ENCODE measurements around the gene FRRS1.

FRRS1 gene

DNA sequence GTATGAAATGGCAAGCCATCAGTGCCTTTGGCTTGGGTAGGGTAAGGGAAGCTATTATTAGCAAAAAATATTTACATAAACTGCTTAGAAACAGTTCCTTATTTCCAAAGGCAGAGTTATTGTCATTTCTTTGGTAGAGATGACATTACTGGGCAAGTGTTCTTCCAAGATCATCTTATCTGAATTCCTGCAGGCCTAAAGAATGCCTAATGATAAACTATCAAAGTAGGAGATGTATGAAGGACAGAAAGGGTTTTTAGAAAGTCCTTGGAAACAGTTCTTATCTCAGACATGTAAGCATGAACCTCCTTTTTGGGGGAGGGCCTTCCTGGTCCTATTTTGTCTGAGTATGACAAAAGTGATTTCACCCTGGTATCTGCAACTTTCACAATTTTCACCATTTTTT, 5.1 kb upstream of the FRRS1 start:
- H3K27ac ChIP-seq (ENCODE audit: low read depth, low read length): no peak overlapping the region
- H4K20me1 ChIP-seq (ENCODE audit: low read depth, low read length): no peaks in the 10 kb centered on the region
- no peaks in the 10 kb centered on the region for H3K9me3 ChIP-seq (ENCODE audit: insufficient read depth, low read length)
- H3K9ac ChIP-seq (ENCODE audit: low read length): no peak overlapping the region
- no peaks in the 10 kb centered on the region for H3F3A ChIP-seq (ENCODE audit: insufficient read depth)
- H3K4me2 ChIP-seq (ENCODE audit: low read depth, low read length, poor library complexity, severe bottlenecking): no peak overlapping the region
- TF ChIP-seq EZH2phosphoT487 (conservative IDR thresholded peaks at IDR 0.05; ENCODE audit: low read length): no peak
- TF ChIP-seq, protein P1, sequence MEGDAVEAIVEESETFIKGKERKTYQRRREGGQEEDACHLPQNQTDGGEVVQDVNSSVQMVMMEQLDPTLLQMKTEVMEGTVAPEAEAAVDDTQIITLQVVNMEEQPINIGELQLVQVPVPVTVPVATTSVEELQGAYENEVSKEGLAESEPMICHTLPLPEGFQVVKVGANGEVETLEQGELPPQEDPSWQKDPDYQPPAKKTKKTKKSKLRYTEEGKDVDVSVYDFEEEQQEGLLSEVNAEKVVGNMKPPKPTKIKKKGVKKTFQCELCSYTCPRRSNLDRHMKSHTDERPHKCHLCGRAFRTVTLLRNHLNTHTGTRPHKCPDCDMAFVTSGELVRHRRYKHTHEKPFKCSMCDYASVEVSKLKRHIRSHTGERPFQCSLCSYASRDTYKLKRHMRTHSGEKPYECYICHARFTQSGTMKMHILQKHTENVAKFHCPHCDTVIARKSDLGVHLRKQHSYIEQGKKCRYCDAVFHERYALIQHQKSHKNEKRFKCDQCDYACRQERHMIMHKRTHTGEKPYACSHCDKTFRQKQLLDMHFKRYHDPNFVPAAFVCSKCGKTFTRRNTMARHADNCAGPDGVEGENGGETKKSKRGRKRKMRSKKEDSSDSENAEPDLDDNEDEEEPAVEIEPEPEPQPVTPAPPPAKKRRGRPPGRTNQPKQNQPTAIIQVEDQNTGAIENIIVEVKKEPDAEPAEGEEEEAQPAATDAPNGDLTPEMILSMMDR (IDR thresholded peaks at IDR 0.05; ENCODE audit: insufficient read depth, low read length, poor library complexity, severe bottlenecking): no peak
- no peak overlapping the region for H3K4me3 ChIP-seq (ENCODE audit: insufficient read depth, low read length, poor library complexity, severe bottlenecking)
- H2AFZ ChIP-seq (ENCODE audit: low read depth, low read length, severe bottlenecking): no peak overlapping the region
- no peaks in the 10 kb centered on the region for H3K36me3 ChIP-seq (ENCODE audit: low read length)
- no peaks in the 10 kb centered on the region for H3K27me3 ChIP-seq (ENCODE audit: low read length)
- no peaks in the 10 kb centered on the region for H3K79me2 ChIP-seq (ENCODE audit: insufficient read depth, low read length)
- no peaks in the 10 kb centered on the region for H3K9me2 ChIP-seq (replicated peaks; ENCODE audit: insufficient read depth, low read length)

DNA sequence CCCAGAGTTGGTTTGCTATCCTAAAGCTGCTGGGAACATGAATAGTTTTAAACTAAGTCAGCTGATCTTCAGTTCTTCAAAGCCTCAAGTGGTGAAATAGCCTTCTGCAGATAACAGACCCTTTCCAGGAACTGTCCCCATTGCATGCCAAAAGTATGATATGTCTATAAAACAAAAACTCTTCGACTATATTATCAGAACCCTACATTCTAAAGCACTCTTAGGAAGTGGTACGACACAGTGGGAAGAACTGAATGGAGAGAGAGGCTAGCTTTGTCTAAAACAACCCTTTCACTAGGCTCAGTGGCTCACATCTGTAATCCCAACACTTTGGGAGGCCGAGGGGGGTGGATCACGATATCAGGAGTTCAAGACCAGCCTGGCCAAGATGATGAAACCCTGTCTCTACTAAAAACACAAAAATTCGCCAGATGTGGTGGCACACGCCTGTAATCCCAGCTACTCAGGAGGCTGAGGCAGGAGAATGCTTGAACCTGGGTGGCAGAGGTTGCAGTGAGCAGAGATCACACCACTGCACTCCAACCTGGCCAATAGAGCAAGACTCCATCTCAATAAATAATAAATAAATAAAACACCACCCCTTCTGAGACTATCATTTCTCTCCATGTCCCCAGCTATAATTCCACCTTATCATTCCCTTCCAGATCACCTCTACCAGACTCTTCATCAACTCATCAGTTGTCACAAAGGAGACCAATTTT, 2.2 kb upstream of the FRRS1 start:
- Histone ChIP-seq H3K36me3 (ENCODE audit: low read length) (no peaks in the 10 kb centered on the region), H2AFZ (ENCODE audit: low read depth, low read length, severe bottlenecking) (no peak overlapping the region), H3K27ac (ENCODE audit: low read depth, low read length) (no peak overlapping the region), H3K9ac (ENCODE audit: low read length) (no peak overlapping the region), H4K20me1 (ENCODE audit: low read depth, low read length) (no peaks in the 10 kb centered on the region), H3K9me2 (replicated peaks; ENCODE audit: insufficient read depth, low read length) (no peaks in the 10 kb centered on the region), H3K79me2 (ENCODE audit: insufficient read depth, low read length) (no peaks in the 10 kb centered on the region; the same call in 1 of the 2 replicates), H3K27me3 (ENCODE audit: low read length) (no peaks in the 10 kb centered on the region), H3K9me3 (ENCODE audit: insufficient read depth, low read length) (no peaks in the 10 kb centered on the region), H3K4me2 (ENCODE audit: low read depth, low read length, poor library complexity, severe bottlenecking) (no peak overlapping the region), H3K4me3 (ENCODE audit: insufficient read depth, low read length, poor library complexity, severe bottlenecking) (no peak overlapping the region), H3F3A (ENCODE audit: insufficient read depth) (no peaks in the 10 kb centered on the region)
- TF ChIP-seq, protein P1 (IDR thresholded peaks at IDR 0.05; ENCODE audit: insufficient read depth, low read length, poor library complexity, severe bottlenecking): no peak
- no peak for TF ChIP-seq EZH2phosphoT487 (conservative IDR thresholded peaks at IDR 0.05; ENCODE audit: low read length)

DNA sequence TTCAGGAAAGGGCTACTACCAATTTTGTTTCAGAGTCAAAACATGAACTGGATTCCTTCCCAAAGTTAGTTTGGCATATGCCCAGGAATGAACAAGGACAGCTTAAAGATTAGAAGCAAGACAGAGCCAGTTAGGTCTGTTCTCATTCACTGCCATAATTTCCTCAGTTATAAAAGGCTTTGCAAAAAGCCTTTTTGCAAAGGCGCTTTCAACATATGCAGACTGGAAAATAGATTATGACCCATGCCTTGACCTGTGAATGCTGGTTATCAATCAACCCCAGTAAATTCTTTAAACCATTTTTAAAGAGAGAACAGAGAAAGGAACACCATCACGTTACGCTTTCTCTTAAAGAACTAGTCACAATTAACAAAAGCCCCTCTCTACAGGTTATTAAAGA, 1.7 kb upstream of the FRRS1 start:
- Histone ChIP-seq H3K9me3 (ENCODE audit: insufficient read depth, low read length) (no peaks in the 10 kb centered on the region), H4K20me1 (ENCODE audit: low read depth, low read length) (no peaks in the 10 kb centered on the region), H3K27ac (ENCODE audit: low read depth, low read length) (no peak overlapping the region), H3K4me3 (ENCODE audit: insufficient read depth, low read length, poor library complexity, severe bottlenecking) (no peak overlapping the region), H3K9ac (ENCODE audit: low read length) (no peak overlapping the region), H3K27me3 (ENCODE audit: low read length) (no peaks in the 10 kb centered on the region), H3K9me2 (replicated peaks; ENCODE audit: insufficient read depth, low read length) (no peaks in the 10 kb centered on the region), H3K79me2 (ENCODE audit: insufficient read depth, low read length) (no peaks in the 10 kb centered on the region; the same call in 1 of the 2 replicates), H3F3A (ENCODE audit: insufficient read depth) (no peaks in the 10 kb centered on the region), H2AFZ (ENCODE audit: low read depth, low read length, severe bottlenecking) (no peak overlapping the region), H3K36me3 (ENCODE audit: low read length) (no peaks in the 10 kb centered on the region), H3K4me2 (ENCODE audit: low read depth, low read length, poor library complexity, severe bottlenecking) (no peak overlapping the region)
- TF ChIP-seq, protein P1 (IDR thresholded peaks at IDR 0.05; ENCODE audit: insufficient read depth, low read length, poor library complexity, severe bottlenecking): no peak
- no peak for TF ChIP-seq EZH2phosphoT487 (conservative IDR thresholded peaks at IDR 0.05; ENCODE audit: low read length)
